Right forelimb (tissue), 1 donor: ENCODE results near the gene TGFBR3.
"Not testable (repeated sequence)": the region's sequence is repeated elsewhere in the genome, so short reads cannot be mapped to it uniquely, and the experiment has no call there.

Source experiments
- DNase-seq: peaks from one replicate; pipeline ENCODE4 v3.0.0-alpha.2; 2018

The TGFBR3 gene

DNA sequence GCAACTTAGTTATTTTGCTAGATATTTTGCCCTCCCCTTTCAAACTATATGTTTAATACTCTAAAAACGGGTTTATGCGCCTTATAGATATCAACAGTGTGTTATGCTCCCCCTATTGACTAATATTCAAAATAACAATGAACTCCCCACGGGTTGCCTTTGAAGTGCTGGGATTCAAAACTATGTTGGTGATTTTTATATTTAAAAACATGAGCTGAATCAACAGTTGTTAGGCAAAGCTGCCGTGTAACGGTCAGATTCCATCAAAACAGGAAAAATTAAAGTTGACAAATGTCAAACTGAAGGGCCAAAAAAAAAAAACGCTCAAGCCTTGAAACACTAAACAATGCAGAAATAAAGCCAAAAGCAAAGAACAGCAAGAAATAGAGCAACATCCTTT lies 2.5 kb downstream of the TGFBR3 start:
- DNase-seq, result no peak

DNA sequence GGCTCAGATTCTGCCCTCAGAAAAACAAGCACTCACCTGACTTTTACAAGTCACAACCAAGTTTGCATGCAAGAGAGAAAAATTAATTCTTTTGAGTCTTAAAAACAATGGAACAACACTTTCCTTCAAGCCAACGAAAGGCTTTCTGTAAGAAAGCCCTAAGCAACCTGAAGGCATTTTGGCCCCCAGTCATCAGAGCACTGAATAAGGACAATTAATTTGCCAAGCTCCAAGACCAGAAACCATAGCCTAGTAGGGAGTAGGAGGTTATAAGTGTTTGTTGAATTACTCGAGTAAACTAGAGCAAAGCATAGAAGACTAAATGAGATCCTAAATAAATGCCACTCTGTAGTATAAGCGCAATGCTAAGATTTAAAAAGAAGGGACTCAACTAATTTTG lies 4.7 kb downstream of the TGFBR3 start:
- DNase-seq, result no peak

- DNase-seq, result no peak
Observed at GRCh38 chr1:91879733-91880132, 6.2 kb downstream of the TGFBR3 start.

- no peak for DNase-seq
Observed at GRCh38 chr1:91877574-91878208, 8.3 kb downstream of the TGFBR3 start.

DNA sequence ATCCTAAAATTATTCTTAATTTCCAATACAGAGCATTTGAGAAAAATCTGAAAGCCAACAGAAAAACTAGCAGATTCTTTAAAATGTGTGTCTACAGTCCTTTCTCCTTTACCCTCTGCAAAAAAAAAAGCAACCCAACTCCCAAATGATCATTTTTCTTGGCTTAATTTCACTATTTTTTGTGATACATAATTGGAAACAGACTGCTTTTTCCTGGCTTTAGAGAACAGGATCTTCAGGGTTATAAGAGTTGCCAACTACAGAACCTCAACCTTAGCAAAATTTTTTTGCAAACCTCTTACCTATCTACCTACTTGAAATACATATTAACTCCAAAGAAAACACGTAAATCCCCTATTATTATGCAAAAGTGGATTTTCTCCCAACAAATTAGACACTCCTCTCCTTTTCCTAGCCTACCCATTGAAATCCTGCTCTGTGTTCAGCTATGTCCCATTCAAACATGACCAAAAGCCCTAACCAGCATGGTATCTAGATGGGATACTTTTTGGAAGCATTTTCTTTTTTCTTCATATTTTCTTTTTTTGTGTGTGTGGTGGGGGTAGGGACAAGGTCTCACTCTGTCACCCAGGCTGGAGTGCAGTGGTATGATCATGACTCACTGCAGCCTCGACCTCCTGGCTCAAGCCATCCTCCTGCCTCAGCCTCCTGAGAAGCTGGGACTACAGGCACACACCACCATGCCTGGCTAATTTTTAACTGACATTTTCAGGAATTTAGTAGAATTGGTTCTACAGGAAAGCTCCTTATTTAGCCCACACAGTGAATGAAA lies 9.0 kb downstream of the TGFBR3 start:
- no peak for DNase-seq

DNA sequence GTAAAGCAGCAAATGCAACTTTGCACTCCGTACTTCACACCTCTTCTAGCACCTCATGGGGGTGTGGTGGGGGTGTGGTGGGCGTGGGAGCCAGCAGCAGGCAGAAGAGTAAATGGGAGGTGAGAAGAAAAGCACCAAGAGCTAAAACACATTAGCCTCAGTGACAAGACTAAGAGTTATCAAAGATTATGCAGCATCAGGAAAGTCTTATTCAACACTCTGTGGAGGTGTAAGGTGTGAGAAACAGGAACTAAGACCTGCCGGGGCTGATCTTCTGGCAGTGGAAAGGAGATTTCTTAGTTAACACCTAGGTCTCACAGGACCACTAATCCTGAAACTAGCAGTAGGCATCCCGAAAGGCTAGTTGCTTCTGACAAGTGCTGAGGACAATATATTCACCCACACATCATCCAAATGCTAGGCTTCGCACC lies 9.9 kb downstream of the TGFBR3 start:
- DNase-seq, result no peak

GRCh38 chr1:91874167-91874566 lies 11.8 kb downstream of the TGFBR3 start:
- no peak for DNase-seq

- DNase-seq, result no peak
Observed at GRCh38 chr1:91872559-91873081, 13.3 kb downstream of the TGFBR3 start.

- no peak for DNase-seq
Observed at GRCh38 chr1:91872000-91872399, 14.0 kb downstream of the TGFBR3 start.

GRCh38 chr1:91870322-91870721 lies 15.6 kb downstream of the TGFBR3 start:
- no peak for DNase-seq

- DNase-seq, result no peak
Observed at GRCh38 chr1:91866425-91866824, 19.5 kb downstream of the TGFBR3 start.

GRCh38 chr1:91864017-91864700 lies 21.8 kb downstream of the TGFBR3 start:
- no peak for DNase-seq

GRCh38 chr1:91863498-91863897 lies 22.5 kb downstream of the TGFBR3 start:
- DNase-seq, result no peak

- DNase-seq, result no peak
Observed at GRCh38 chr1:91862120-91862519, 23.8 kb downstream of the TGFBR3 start.

DNA sequence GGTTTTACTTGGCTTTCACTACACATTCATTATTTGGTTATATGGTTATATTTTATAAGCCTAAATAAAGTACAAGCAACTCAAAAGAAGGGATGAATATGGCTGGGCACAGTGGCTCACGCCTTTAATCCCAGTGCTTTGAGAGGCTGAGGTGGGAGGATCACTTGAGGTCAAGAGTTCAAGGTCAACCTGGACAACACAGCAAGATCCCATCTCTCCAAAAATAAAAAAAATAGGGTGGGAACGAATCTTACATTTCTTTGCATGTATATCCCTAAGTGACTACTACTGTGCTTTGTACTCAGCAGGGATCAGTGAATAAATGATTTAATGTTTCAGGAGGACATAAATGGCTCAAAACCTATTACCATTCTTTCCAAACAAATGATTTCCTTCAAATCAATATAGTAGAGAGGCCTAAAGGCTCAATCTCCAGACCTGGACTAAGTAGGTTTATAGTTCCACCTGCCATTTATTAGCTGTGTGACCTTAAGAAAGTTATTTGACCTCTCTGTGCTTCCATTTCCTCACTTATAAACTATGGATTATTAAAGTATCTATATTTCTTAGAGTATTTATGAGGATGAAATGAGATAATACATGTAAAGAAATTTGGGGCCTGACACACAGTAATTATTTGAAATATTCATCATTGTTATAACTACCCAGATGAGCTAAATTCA lies 28.3 kb downstream of the TGFBR3 start:
- no peak for DNase-seq

- DNase-seq, result no peak
Observed at GRCh38 chr1:91856996-91857395, 29.0 kb downstream of the TGFBR3 start.

DNA sequence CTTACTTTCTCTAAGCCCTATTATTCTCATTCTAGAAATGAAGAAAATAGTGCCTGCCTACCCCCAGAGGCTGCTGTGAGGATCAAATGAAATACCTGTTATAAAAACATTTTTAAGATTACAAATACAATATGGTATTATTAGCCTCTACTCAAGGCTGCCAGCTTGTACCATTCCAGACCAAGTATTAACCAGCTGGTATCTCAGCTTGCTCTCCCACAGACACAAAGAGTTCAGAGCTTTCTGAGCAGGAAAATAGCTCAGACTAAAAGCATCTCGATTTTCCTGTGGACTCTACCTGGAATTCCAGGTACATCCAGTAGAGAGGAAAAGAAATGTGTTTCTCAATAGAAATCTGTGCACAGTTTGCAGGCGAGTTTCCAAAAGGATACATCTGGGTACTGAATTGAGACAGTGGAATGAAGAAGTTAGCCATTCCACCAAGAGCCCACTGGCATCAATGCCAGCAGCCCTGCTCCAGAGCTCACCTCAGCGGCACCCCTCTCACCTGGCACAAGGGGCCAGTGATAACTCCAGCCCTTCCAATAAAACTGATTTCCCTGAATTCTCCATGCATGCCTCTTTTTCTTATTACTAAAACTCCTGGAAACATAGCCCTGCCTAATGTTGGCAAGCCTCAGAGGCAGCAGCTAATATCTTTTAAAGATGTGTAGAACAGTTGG lies 31.0 kb downstream of the TGFBR3 start:
- DNase-seq, result peak; percentile 54

GRCh38 chr1:91853397-91853796 lies 32.6 kb downstream of the TGFBR3 start:
- DNase-seq, result no peak

DNA sequence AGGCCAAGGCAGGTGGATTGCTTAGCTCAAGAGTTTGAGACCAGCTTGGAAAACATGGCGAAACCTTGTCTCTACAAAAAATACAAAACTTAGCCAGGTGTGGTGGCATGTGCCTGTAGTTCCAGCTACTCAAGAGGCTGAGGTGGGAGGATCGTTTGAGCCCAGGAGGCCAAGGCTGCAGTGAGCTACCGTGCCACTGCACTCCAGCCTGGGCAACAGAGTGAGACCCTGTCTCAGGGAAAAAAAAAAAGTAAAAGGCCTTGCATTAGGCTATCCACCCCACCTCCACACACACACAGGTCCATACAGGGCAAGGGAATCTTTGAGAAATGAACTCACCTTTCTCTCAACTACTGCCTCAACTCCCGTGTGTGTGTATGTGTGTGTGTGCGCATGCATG lies 33.9 kb downstream of the TGFBR3 start:
- not testable (repeated sequence) for DNase-seq

DNA sequence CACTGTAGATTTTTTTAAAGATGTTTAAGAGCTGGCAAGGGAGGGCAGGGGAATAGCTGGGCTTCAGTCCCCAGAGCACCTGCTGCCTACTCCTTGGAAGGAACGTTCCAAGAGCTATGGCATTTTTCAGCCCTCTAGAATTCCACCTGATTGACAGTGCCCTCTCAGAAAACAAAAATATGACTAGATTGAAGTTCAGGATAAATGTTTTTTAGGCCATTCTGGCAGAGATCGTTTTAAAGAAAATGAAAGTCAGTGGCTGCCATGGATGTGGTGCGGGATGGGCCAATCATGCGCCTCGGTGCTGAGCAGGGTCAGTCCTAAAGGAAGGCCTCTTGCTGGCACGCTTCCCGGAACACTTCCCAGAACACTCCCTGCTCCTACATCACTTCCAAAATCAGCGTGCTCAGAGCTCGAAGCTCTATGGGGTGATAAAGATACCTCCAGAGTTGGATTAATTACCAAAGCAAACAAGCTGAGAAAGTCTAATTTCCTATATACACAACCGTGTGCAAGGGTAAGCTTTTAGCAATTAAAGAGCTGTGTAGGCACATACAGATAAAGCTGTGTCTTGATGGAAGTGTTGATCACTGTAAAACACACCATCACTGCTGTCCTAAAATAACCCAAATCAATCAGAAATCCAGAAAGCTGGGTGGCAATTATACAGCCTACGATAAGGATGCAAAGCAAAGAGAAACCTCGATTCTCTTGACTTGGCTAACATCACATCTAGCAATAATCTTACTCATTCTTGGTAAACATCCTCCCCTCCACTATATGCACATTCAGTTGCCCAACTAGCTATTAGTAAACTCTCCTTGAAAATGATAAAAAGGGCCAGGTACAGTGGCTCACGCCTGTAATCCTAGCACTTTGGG lies 34.6 kb downstream of the TGFBR3 start:
- peak; percentile 87 for DNase-seq

DNA sequence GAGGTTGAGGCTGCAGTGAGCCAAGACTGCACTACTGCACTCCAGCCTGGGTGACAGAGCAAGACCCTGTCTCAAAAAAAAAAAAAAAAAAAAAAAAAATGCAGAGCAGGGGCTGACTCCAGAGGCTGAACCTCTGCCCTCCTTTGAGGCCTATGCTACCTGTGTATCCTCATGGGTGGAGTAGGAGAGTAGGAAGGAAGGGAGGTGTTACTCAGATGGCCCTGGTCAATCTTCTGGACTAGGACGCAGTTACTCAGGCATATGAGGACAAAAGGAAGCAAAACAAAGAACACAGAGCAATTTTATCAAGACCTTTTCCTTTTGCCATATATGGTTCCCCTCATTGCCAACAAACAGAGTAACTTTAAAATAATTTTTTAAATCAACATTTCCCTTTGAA lies 35.2 kb downstream of the TGFBR3 start:
- DNase-seq, result no peak
